Measurements from ENCODE around the gene DAD1. TPM values are rescaled to one million over a fixed set of nuclear protein-coding genes. Genes with fewer than 3 reads are reported as not detected.

Gene DAD1
- total RNA-seq, 1 donor from 2014 or later = 122 TPM

DNA sequence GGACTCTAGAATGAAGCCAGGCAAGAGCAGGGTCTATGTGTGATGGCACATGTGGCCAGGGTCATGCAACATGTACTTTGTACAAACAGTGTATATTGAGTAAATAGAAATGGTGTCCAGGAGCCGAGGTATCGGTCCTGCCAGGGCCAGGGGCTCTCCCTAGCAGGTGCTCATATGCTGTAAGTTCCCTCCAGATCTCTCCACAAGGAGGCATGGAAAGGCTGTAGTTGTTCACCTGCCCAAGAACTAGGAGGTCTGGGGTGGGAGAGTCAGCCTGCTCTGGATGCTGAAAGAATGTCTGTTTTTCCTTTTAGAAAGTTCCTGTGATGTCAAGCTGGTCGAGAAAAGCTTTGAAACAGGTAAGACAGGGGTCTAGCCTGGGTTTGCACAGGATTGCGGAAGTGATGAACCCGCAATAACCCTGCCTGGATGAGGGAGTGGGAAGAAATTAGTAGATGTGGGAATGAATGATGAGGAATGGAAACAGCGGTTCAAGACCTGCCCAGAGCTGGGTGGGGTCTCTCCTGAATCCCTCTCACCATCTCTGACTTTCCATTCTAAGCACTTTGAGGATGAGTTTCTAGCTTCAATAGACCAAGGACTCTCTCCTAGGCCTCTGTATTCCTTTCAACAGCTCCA, 39.6 kb downstream of the DAD1 start:
- peaks cover 14% of the 10 kb centered on the region for H3K4me1 Mint-ChIP-seq (ENCODE audit: low read depth, unreplicated experiment)
- DNase-seq = no peak
- peaks cover 2% of the 10 kb centered on the region for H3K9me3 Mint-ChIP-seq (ENCODE audit: unreplicated experiment)
- TF ChIP-seq, protein P1, sequence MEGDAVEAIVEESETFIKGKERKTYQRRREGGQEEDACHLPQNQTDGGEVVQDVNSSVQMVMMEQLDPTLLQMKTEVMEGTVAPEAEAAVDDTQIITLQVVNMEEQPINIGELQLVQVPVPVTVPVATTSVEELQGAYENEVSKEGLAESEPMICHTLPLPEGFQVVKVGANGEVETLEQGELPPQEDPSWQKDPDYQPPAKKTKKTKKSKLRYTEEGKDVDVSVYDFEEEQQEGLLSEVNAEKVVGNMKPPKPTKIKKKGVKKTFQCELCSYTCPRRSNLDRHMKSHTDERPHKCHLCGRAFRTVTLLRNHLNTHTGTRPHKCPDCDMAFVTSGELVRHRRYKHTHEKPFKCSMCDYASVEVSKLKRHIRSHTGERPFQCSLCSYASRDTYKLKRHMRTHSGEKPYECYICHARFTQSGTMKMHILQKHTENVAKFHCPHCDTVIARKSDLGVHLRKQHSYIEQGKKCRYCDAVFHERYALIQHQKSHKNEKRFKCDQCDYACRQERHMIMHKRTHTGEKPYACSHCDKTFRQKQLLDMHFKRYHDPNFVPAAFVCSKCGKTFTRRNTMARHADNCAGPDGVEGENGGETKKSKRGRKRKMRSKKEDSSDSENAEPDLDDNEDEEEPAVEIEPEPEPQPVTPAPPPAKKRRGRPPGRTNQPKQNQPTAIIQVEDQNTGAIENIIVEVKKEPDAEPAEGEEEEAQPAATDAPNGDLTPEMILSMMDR (IDR thresholded peaks at IDR 0.05; ENCODE audit: partially characterized antibody, unreplicated experiment) = no peak
- H3K27ac Mint-ChIP-seq (ENCODE audit: unreplicated experiment) = no peak overlapping the region
- no peak overlapping the region for H3K4me3 Mint-ChIP-seq (ENCODE audit: unreplicated experiment)
- H3K36me3 Mint-ChIP-seq (ENCODE audit: unreplicated experiment) = no peaks in the 10 kb centered on the region
- H3K27me3 Mint-ChIP-seq (ENCODE audit: unreplicated experiment) = peaks cover 12% of the 10 kb centered on the region

DNA sequence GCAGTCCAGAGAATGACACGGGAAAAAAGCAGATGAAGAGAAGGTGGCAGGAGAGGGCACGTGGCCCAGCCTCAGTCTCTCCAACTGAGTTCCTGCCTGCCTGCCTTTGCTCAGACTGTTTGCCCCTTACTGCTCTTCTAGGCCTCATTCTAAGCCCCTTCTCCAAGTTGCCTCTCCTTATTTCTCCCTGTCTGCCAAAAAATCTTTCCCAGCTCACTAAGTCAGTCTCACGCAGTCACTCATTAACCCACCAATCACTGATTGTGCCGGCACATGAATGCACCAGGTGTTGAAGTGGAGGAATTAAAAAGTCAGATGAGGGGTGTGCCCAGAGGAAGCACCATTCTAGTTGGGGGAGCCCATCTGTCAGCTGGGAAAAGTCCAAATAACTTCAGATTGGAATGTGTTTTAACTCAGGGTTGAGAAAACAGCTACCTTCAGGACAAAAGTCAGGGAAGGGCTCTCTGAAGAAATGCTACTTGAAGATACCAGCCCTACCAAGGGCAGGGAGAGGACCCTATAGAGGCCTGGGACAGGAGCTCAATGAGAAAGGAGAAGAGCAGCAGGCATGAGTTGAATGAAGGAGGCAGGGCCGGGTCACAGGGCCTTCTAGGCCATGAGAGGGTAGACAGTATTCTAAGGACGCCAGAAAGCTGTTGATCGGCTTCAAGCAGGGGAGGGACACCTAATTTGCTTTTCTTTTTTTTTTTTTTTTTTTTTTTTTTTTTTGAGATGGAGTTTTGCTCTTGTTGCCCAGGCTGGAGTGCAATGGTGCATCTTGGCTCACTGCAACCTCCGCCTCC, 40.9 kb downstream of the DAD1 start:
- peaks cover 12% of the 10 kb centered on the region for H3K27me3 Mint-ChIP-seq (ENCODE audit: unreplicated experiment)
- H3K4me3 Mint-ChIP-seq (ENCODE audit: unreplicated experiment) = no peak overlapping the region
- H3K9me3 Mint-ChIP-seq (ENCODE audit: unreplicated experiment) = peaks cover 2% of the 10 kb centered on the region
- H3K4me1 Mint-ChIP-seq (ENCODE audit: low read depth, unreplicated experiment) = peaks cover 14% of the 10 kb centered on the region
- H3K27ac Mint-ChIP-seq (ENCODE audit: unreplicated experiment) = no peak overlapping the region
- TF ChIP-seq, protein P1 (IDR thresholded peaks at IDR 0.05; ENCODE audit: partially characterized antibody, unreplicated experiment) = no peak
- DNase-seq = no peak
- H3K36me3 Mint-ChIP-seq (ENCODE audit: unreplicated experiment) = no peaks in the 10 kb centered on the region

DNA sequence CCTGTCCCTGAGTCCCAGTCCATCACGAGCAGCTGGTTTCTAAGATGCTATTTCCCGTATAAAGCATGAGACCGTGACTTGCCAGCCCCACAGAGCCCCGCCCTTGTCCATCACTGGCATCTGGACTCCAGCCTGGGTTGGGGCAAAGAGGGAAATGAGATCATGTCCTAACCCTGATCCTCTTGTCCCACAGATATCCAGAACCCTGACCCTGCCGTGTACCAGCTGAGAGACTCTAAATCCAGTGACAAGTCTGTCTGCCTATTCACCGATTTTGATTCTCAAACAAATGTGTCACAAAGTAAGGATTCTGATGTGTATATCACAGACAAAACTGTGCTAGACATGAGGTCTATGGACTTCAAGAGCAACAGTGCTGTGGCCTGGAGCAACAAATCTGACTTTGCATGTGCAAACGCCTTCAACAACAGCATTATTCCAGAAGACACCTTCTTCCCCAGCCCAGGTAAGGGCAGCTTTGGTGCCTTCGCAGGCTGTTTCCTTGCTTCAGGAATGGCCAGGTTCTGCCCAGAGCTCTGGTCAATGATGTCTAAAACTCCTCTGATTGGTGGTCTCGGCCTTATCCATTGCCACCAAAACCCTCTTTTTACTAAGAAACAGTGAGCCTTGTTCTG, 41.6 kb downstream of the DAD1 start:
- Mint-ChIP-seq H3K4me1 (ENCODE audit: low read depth, unreplicated experiment) (peaks cover 14% of the 10 kb centered on the region), H3K9me3 (ENCODE audit: unreplicated experiment) (peaks cover 2% of the 10 kb centered on the region), H3K4me3 (ENCODE audit: unreplicated experiment) (no peak overlapping the region), H3K27ac (ENCODE audit: unreplicated experiment) (no peak overlapping the region), H3K27me3 (ENCODE audit: unreplicated experiment) (peaks cover 12% of the 10 kb centered on the region), H3K36me3 (ENCODE audit: unreplicated experiment) (no peaks in the 10 kb centered on the region)
- TF ChIP-seq, protein P1 (IDR thresholded peaks at IDR 0.05; ENCODE audit: partially characterized antibody, unreplicated experiment) = no peak
- no peak for DNase-seq

GRCh38 chr14:22546722-22547071, 42.3 kb downstream of the DAD1 start:
- TF ChIP-seq, protein P1 (IDR thresholded peaks at IDR 0.05; ENCODE audit: partially characterized antibody, unreplicated experiment) = no peak
- no peak for DNase-seq
- H3K27ac Mint-ChIP-seq (ENCODE audit: unreplicated experiment) = no peak overlapping the region
- H3K27me3 Mint-ChIP-seq (ENCODE audit: unreplicated experiment) = peaks cover 11% of the 10 kb centered on the region
- no peak overlapping the region for H3K4me3 Mint-ChIP-seq (ENCODE audit: unreplicated experiment)
- no peaks in the 10 kb centered on the region for H3K36me3 Mint-ChIP-seq (ENCODE audit: unreplicated experiment)
- H3K4me1 Mint-ChIP-seq (ENCODE audit: low read depth, unreplicated experiment) = peaks cover 14% of the 10 kb centered on the region
- peaks cover 2% of the 10 kb centered on the region for H3K9me3 Mint-ChIP-seq (ENCODE audit: unreplicated experiment)

Data from glutamatergic neuron (in vitro differentiated cells).